Glomerular endothelial cell (primary cell): ENCODE data around the gene ZNG1F. TPM values are rescaled to one million over a fixed set of nuclear protein-coding genes. Genes with fewer than 3 reads are reported as not detected.
"Not testable (repeated sequence)": the region's sequence is repeated elsewhere in the genome, so short reads cannot be mapped to it uniquely, and the experiment has no call there.

Source experiments
- DNase-seq: peaks from one replicate; pipeline ENCODE4 v3.0.0-alpha.2; 2011; ENCODE audit warnings: low read depth, low spot score; ENCODE audit errors: extremely low read depth
- total RNA-seq: library from RNA; depleted of rRNA; stranded (reverse); fragments of >200 nt; gene quantifications from 2 replicates; pipeline ENCODE4 v1.2.3, GENCODE V29; 2015

ZNG1F gene
- total RNA-seq, 1 donor from 2014 or later = 10.6 TPM

DNA sequence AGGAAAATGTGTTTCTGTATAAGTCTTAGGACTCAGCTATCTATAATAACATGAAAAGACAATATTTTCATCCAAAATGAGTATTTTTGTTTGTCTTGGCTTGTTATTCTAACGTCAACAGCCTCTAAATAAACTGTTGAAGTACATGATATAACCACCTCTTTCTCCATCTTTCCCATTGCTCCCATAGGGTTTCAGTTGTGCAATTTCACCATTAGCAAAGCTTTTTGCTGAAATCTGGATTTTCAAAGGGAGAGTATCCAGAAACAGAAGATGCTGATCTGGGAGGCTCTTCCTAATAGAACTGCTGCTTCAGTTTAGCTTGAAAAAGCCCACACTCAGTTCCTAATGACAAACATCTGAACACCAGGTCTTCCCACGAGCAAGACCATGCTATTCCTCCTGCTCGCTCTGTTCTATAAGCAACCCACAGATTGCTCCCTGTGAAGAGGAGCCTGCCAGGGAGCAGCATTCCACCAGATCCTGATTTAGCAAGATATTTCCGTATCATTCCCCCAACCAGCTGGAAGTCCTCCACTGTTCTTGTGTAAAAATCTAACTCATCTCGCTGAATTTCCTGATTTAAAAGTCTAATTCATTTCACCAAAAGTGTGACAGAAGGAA, 101.8 kb downstream of the ZNG1F start:
- DNase-seq = not testable (repeated sequence)

GRCh38 chr9:41086685-41087084, 102.4 kb downstream of the ZNG1F start:
- not testable (repeated sequence) for DNase-seq

- DNase-seq = not testable (repeated sequence)
Measured at GRCh38 chr9:41086215-41086614, 102.9 kb downstream of the ZNG1F start.

- not testable (repeated sequence) for DNase-seq
Measured at GRCh38 chr9:41082358-41082757, 106.8 kb downstream of the ZNG1F start.

Other genes with a start within 250 kb of the ZNG1F start
- not detected in 2 replicates for gene FOXD4L6, start 60.6 kb downstream of the ZNG1F start, total RNA-seq